SK-N-SH treated with all-trans-retinoic acid at 6 μM for 48 hours (cell line): ENCODE measurements around the gene FPR1.

ENCODE experiments used
- ARNTL ChIP-seq: fragments of 450-650 bp; formaldehyde crosslinking; IDR thresholded peaks from 2 replicates; pipeline ENCODE4 v1.5.0; 2020; ENCODE audit warnings: low read depth, mild to moderate bottlenecking, moderate library complexity, borderline replicate concordance
- CSDC2 ChIP-seq: fragments of 250-450 bp; sonication (Bioruptor Pico); IDR thresholded peaks from 2 replicates; pipeline ENCODE4 v1.5.0; 2020; ENCODE audit warnings: mild to moderate bottlenecking, moderate library complexity
- ZC3H10 ChIP-seq: fragments of 250-450 bp; sonication (Bioruptor Pico); IDR thresholded peaks from 2 replicates; pipeline ENCODE4 v1.5.1; 2021; ENCODE audit warnings: mild to moderate bottlenecking, moderate library complexity
- ZNF70 ChIP-seq: fragments of 450-650 bp; formaldehyde crosslinking; IDR thresholded peaks from 2 replicates; pipeline ENCODE4 v1.5.0; 2020; ENCODE audit warnings: mild to moderate bottlenecking, moderate library complexity

GRCh38 chr19:51779181-51779580 lies 27.5 kb upstream of the FPR1 start:
- TF ChIP-seq CSDC2: no peak
- TF ChIP-seq ARNTL (CRISPR knock-in tag): no peak
- TF ChIP-seq ZC3H10 (CRISPR knock-in tag): no peak
- TF ChIP-seq ZNF70 (CRISPR knock-in tag): no peak
